Mesendoderm (in vitro differentiated cells): Measurements from ENCODE around the gene ZNF175.

ENCODE experiments used
- DNase-seq: peaks from one replicate; pipeline ENCODE4 v3.0.0; 2013
- H2AK5ac ChIP-seq: 2 replicates; pipeline ENCODE4 v1.6.1; 2013; ENCODE audit warnings: low read length, inconsistent platforms
- H2BK120ac ChIP-seq: 2 replicates; pipeline ENCODE4 v1.6.1; 2013; ENCODE audit warnings: low read depth, mild to moderate bottlenecking, low read length, moderate library complexity, mixed read lengths
- H2BK15ac ChIP-seq: replicated peaks from 2 replicates; pipeline ENCODE4 v1.6.1; 2013; ENCODE audit warnings: low read depth, mild to moderate bottlenecking, moderate library complexity
- H2BK5ac ChIP-seq: 2 replicates; pipeline ENCODE4 v1.6.1; 2013; ENCODE audit warnings: low read length, inconsistent platforms
- H3K18ac ChIP-seq: 2 replicates; pipeline ENCODE4 v1.6.1; 2013; ENCODE audit warnings: mild to moderate bottlenecking, low read length, mixed read lengths
- H3K23ac ChIP-seq: one replicate; pipeline ENCODE4 v1.6.1; 2013; ENCODE audit warnings: low read length
- H3K27ac ChIP-seq: 2 replicates; pipeline ENCODE4 v1.5.1; 2013; ENCODE audit warnings: low read depth, mild to moderate bottlenecking, inconsistent platforms, low read length, moderate library complexity
- H3K27me3 ChIP-seq: 2 replicates; pipeline ENCODE4 v1.6.1; 2013; ENCODE audit warnings: low read length, control low read depth, mild to moderate bottlenecking, inconsistent platforms; ENCODE audit not compliant: insufficient read depth, poor library complexity
- H3K36me3 ChIP-seq: 2 replicates; pipeline ENCODE4 v1.6.1; 2013; ENCODE audit warnings: low read length, inconsistent platforms; ENCODE audit not compliant: control insufficient read depth, insufficient read depth
- H3K4ac ChIP-seq: one replicate; pipeline ENCODE4 v1.6.1; 2013; ENCODE audit warnings: low read depth, mild to moderate bottlenecking, low read length, moderate library complexity
- H3K4me1 ChIP-seq: 2 replicates; pipeline ENCODE4 v1.6.1; 2013; ENCODE audit warnings: low read depth, low read length, inconsistent platforms; ENCODE audit not compliant: control insufficient read depth
- H3K4me2 ChIP-seq: 2 replicates; pipeline ENCODE4 v1.6.1; 2013; ENCODE audit warnings: low read length
- H3K4me3 ChIP-seq: 2 replicates; pipeline ENCODE4 v1.5.1; 2013; ENCODE audit warnings: mild to moderate bottlenecking, low read length
- H3K56ac ChIP-seq: one replicate; pipeline ENCODE4 v1.6.1; 2013; ENCODE audit warnings: low read length
- H3K79me1 ChIP-seq: 2 replicates; pipeline ENCODE4 v1.6.1; 2013; ENCODE audit warnings: low read length, inconsistent platforms
- H3K79me2 ChIP-seq: 2 replicates; pipeline ENCODE4 v1.6.1; 2013; ENCODE audit warnings: mild to moderate bottlenecking, low read length; ENCODE audit not compliant: control insufficient read depth, insufficient read depth
- H3K9ac ChIP-seq: 2 replicates; pipeline ENCODE4 v1.6.1; 2013; ENCODE audit warnings: low read length, inconsistent platforms
- H4K5ac ChIP-seq: one replicate; pipeline ENCODE4 v1.6.1; 2013; ENCODE audit warnings: low read length
- H4K8ac ChIP-seq: one replicate; pipeline ENCODE4 v1.6.1; 2013; ENCODE audit warnings: low read depth, mild to moderate bottlenecking, control low read depth, low read length, moderate library complexity
- WGBS: extraction: QIAGEN DNeasy Blood & Tissue Kit; methylation state at CpG from one replicate; pipeline ENCODE4 v1.1.7; 2013; ENCODE audit warnings: low lambda C conversion rate, missing lambda C conversion rate; ENCODE audit not compliant: insufficient coverage; ENCODE audit errors: extremely low coverage; 5-methylcytosine and 5-hydroxymethylcytosine counted together

Gene ZNF175

DNA sequence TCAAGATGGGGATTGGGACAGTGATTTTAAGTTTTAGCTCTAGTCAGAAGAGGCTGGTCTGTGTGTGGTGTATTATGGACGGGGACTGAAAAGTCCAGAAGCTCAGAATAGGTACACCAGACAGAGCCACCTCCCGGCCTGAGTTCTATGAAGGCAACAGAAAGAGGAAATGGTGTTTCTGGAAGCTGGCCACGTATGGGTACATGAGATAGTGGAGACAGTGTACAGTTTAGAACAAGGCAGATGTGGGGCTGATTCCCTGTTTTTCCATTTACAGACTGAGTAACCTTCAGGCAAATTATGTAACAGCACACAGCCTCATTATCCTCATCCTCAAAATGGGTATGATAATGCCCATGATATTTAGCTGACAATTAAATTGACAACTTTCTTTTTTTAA, 1.3 kb downstream of the ZNF175 start:
- no peak overlapping the region for H2AK5ac ChIP-seq

DNA sequence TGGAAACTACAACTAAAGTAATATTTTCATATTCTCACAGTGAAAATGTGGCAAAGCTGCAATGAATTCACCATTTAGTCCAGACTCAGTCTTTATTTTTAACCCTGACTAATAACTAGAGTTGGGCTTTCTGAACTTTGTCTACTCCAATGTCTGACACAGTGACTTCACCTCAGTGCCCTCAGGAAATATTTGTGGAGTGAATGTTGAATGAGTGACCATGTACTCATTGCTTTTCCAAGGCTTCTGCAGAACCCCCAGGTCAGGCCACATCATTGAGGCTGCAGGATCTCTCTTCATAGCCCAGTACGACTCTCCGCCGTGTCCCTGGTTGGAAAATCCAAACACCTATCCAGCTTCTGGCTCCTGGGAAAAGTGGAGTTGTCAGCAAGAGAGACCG, 1.8 kb downstream of the ZNF175 start:
- Histone ChIP-seq H4K5ac (no peak overlapping the region), H4K8ac (no peak overlapping the region), H2BK120ac (no peak overlapping the region), H3K27ac (no peak overlapping the region), H3K79me1 (peaks cover 5% of the 10 kb centered on the region), H3K79me2 (peaks cover 2% of the 10 kb centered on the region), H3K4ac (no peak overlapping the region), H3K23ac (no peak overlapping the region), H3K4me1 (peaks cover 2% of the 10 kb centered on the region), H2BK15ac (no peak overlapping the region), H3K4me3 (no peak overlapping the region), H3K56ac (no peak overlapping the region), H3K18ac (no peak overlapping the region), H3K27me3 (no peaks in the 10 kb centered on the region), H3K9ac (no peak overlapping the region), H3K4me2 (no peak overlapping the region), H3K36me3 (no peaks in the 10 kb centered on the region), H2AK5ac (no peak overlapping the region), H2BK5ac (no peak overlapping the region)
- DNase-seq, result no peak
- no CpG with 5 or more reads among the region's 4 CpGs for WGBS

More for the DNA sequence above, 1.3 kb downstream of the ZNF175 start:
- Histone ChIP-seq H3K79me1 (peaks cover 5% of the 10 kb centered on the region), H3K27ac (no peak overlapping the region), H3K79me2 (peaks cover 2% of the 10 kb centered on the region), H4K5ac (no peak overlapping the region), H3K4me1 (peaks cover 2% of the 10 kb centered on the region), H3K4me3 (no peak overlapping the region), H4K8ac (no peak overlapping the region), H3K56ac (no peak overlapping the region), H3K9ac (no peak overlapping the region), H3K23ac (no peak overlapping the region), H3K4ac (no peak overlapping the region), H2BK120ac (no peak overlapping the region), H2BK5ac (no peak overlapping the region), H3K18ac (no peak overlapping the region), H3K36me3 (no peaks in the 10 kb centered on the region), H3K27me3 (no peaks in the 10 kb centered on the region), H2BK15ac (no peak overlapping the region), H3K4me2 (no peak overlapping the region)
- DNase-seq, result no peak
- no CpG with 5 or more reads among the region's 3 CpGs for WGBS

DNA sequence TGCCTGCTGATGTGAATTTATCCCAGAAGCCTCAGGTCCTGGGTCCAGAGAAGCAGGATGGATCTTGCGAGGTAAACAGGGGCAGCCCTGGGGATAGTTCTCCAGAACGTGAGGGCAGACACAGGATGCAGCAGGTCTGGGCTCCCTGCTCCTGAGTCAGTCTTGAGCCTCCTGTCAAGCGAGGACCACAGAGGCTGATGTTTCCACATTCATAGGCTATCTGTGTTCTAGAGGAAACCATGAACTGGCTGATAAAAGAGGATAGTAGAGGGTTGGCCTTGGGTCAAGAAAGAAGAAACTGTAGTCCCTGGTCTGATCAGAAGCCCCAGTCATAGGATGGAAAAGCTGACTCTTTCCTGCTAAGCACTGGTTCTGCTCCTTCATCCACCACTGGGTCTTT, 2.2 kb downstream of the ZNF175 start:
- Histone ChIP-seq H3K79me2 (peaks cover 2% of the 10 kb centered on the region), H3K56ac (no peak overlapping the region), H3K23ac (no peak overlapping the region), H3K36me3 (no peaks in the 10 kb centered on the region), H2BK15ac (no peak overlapping the region), H3K4me1 (peaks cover 2% of the 10 kb centered on the region), H3K27ac (no peak overlapping the region), H3K4me2 (no peak overlapping the region), H2BK120ac (no peak overlapping the region), H4K8ac (no peak overlapping the region), H3K27me3 (no peaks in the 10 kb centered on the region), H2BK5ac (no peak overlapping the region), H3K18ac (no peak overlapping the region), H3K79me1 (peaks cover 5% of the 10 kb centered on the region), H3K4me3 (no peak overlapping the region), H2AK5ac (no peak overlapping the region), H3K4ac (no peak overlapping the region), H4K5ac (no peak overlapping the region), H3K9ac (no peak overlapping the region)
- no peak for DNase-seq
- WGBS, result no CpG with 5 or more reads among the region's 3 CpGs

DNA sequence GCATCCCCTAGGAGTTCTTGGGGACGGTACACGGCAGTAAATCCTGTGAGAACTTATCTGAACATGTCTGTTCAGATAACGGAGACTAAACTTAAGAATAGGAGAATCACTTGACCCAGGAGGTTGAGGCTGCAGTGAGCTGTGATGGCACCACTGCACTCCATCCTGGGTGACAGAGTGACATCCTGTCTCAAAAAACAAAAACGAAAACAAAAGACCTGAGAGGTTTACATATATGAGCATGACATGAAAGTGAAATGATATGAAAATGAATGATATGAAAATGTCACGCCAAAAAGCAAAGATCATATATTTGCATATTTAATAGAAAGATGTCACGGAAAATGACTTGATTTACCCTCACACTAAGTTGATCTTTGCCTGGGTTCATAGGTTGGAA, 5.8 kb downstream of the ZNF175 start:
- Histone ChIP-seq H2AK5ac (no peak overlapping the region), H2BK15ac (no peak overlapping the region), H2BK5ac (no peak overlapping the region), H3K56ac (no peak overlapping the region), H4K5ac (no peak overlapping the region), H3K4ac (no peak overlapping the region), H3K27me3 (no peaks in the 10 kb centered on the region), H3K79me1 (peaks cover 1% of the 10 kb centered on the region), H3K27ac (no peak overlapping the region), H3K4me1 (peaks cover under 1% of the 10 kb centered on the region), H3K4me3 (no peak overlapping the region), H3K4me2 (no peak overlapping the region), H3K23ac (no peak overlapping the region), H3K18ac (no peak overlapping the region), H2BK120ac (no peak overlapping the region), H3K36me3 (peaks cover under 1% of the 10 kb centered on the region), H3K9ac (no peak overlapping the region), H3K79me2 (peaks cover under 1% of the 10 kb centered on the region), H4K8ac (no peak overlapping the region)
- WGBS, result no CpG with 5 or more reads among the region's 6 CpGs
- DNase-seq, result no peak

DNA sequence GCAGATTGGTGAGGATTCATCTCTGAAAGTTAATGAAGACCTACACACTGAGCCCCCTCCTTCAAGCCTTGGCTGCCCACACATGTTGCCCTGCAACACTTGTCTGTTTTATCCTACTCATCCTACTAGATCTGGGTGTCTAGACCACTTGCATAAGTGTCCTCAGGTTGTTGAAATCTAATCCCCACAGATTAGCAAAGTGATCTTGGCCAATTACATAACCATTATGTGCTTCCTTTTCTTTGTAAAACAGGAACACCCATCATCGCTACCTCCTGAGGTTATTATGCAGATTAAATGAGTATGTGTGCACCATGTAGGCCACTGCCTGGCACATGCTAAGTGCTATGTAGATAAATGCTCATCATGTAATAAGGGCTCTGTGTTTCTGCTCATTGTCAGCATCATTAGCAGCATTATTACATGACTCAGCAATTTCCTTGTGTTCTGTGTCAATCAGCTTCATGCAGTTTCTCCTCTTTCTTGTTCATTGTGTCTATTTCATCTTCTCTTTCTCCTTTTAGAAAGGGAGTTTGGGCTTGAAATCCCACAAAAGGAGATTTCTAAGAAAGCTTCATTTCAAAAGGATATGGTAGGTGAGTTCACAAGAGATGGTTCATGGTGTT, 15.1 kb downstream of the ZNF175 start:
- Histone ChIP-seq H4K5ac (no peak overlapping the region), H3K18ac (no peak overlapping the region), H3K36me3 (peaks cover 4% of the 10 kb centered on the region), H3K79me2 (no peaks in the 10 kb centered on the region), H2BK15ac (no peak overlapping the region), H3K23ac (no peak overlapping the region), H3K79me1 (no peaks in the 10 kb centered on the region), H2BK5ac (no peak overlapping the region), H3K4me3 (no peak overlapping the region), H4K8ac (no peak overlapping the region), H3K27me3 (no peaks in the 10 kb centered on the region), H2BK120ac (no peak overlapping the region), H3K4me1 (no peaks in the 10 kb centered on the region), H3K27ac (no peak overlapping the region), H3K9ac (no peak overlapping the region), H3K4ac (no peak overlapping the region), H3K4me2 (no peak overlapping the region), H3K56ac (no peak overlapping the region), H2AK5ac (no peak overlapping the region)
- no CpG with 5 or more reads among the region's 1 CpG for WGBS
- no peak for DNase-seq

DNA sequence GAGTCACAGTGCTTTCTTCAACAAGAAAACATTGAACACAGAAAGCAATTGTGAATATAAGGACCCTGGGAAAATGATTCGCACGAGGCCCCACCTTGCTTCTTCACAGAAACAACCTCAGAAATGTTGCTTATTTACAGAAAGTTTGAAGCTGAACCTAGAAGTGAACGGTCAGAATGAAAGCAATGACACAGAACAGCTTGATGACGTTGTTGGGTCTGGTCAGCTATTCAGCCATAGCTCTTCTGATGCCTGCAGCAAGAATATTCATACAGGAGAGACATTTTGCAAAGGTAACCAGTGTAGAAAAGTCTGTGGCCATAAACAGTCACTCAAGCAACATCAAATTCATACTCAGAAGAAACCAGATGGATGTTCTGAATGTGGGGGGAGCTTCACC, 15.7 kb downstream of the ZNF175 start:
- Histone ChIP-seq H3K79me1 (no peaks in the 10 kb centered on the region), H3K79me2 (no peaks in the 10 kb centered on the region), H3K4ac (no peak overlapping the region), H2BK15ac (no peak overlapping the region), H3K36me3 (peaks cover 4% of the 10 kb centered on the region), H3K4me3 (no peak overlapping the region), H3K27me3 (no peaks in the 10 kb centered on the region), H3K56ac (no peak overlapping the region), H3K4me1 (no peaks in the 10 kb centered on the region), H3K9ac (no peak overlapping the region), H3K27ac (no peak overlapping the region), H3K18ac (no peak overlapping the region), H2BK120ac (no peak overlapping the region), H2BK5ac (no peak overlapping the region), H4K5ac (no peak overlapping the region), H3K4me2 (no peak overlapping the region), H2AK5ac (no peak overlapping the region), H4K8ac (no peak overlapping the region), H3K23ac (no peak overlapping the region)
- no peak for DNase-seq
- no CpG with 5 or more reads among the region's 4 CpGs for WGBS
